Fibroblast of skin of right quadriceps (primary cell): ENCODE data around the gene GOLT1A.

Experiments used
- DNase-seq: peaks from one replicate; pipeline ENCODE4 v3.0.0-alpha.2; 2013

Gene GOLT1A

DNA sequence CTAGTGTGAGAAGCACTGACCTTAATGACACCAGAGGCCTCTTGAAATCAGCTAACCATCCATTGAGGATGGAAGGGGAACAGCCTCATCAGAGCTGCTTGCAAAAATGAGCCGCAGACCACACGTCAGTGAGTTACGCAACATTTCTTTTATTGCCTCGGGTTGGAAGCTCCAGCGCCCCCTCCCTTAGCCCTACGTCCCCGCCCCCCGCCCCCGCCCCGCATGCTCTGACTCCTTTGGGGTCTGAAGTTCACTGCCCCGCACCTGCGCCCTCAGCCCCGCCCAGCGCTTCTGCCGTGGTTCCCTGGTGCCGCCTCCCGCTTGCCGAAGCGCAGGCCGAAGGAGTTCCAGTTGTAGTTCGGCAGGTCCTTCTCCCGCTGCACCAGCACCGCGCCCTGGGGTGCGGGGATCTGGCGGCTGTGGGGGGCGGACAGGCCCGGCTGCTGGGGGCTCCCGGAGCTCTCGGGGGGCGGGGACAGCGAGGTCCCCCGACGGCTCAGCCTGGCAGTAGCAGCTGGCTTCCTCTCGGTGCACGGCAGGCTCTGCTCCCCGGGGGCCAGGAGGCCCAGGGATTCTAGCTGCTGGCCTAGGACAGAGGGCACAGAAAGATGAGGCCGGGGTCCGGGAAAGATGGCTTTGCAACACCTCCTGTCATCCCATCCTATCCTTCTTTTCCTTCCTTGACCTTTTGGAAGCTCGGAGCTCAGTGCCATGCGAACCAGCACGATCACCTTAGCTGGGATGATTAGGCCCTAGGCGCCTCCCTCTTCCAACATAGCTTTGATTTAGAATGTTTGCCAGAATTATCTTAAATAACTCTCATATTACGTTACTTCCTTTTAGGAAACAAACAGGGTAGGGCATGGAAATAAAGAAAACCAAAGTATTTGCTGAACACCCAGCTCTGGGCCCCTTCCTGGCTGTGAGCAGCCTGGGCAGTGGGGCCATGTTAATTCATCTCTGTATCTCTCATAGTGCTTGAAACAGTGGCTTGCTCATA lies 23.3 kb downstream of the GOLT1A start:
- DNase-seq: peak; percentile 65

DNA sequence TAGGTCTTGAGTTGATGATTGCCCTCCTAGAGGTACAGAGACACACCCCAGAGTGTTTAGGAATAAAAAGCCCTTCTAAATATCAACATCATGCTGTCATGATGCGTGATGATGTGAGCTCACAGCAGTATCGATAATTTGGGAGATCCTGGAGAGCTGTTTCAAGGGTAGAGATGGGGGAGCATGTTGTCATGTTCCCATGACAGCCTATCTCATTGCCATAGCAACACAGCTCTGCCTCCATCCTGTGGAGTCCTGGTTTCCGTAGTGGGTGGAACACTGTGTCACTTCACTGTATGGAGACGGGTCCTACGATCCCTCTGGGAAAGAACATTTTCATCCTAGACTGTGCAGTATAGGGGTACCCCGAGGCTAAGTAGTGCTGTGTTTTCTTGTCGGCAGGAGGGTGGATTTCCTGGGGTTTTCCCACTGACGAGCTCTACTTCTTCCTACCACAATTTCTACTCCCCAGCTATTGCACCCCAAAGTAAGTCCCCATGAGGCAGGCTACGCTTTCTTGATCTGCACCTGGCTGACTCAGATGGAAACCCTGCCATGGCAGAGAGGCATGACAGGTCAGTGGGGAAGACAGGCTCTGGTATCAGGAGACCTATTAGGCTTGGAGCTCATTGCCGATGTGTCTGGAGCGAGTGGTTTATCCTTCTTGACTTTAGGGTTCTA lies 24.7 kb downstream of the GOLT1A start:
- DNase-seq: no peak

DNA sequence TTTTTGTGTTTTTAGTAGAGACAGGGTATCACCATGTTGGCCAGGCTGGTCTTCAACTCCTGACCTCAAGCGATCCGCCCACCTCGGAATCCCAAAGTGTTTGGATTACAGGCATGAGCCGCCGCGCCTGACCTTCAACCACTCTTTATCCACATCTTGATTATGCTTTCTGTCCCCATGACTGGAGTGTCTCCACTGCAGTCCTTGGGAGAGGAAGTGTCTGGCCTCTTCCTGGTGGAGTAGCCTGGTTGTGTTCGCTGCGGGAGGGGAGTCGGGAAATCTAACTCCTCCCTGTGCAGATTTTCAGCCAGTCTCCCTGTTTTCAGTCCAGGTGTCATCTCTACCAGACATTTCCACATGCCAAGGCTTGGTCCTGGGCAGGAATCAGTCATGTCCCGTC lies 27.2 kb downstream of the GOLT1A start:
- no peak for DNase-seq

GRCh38 chr1:204181116-204181515 lies 32.7 kb downstream of the GOLT1A start:
- DNase-seq: no peak

GRCh38 chr1:204180133-204180532 lies 33.7 kb downstream of the GOLT1A start:
- no peak for DNase-seq

- DNase-seq: no peak
These were observed 35.1 kb downstream of the GOLT1A start for GRCh38 chr1:204178487-204179281.

DNA sequence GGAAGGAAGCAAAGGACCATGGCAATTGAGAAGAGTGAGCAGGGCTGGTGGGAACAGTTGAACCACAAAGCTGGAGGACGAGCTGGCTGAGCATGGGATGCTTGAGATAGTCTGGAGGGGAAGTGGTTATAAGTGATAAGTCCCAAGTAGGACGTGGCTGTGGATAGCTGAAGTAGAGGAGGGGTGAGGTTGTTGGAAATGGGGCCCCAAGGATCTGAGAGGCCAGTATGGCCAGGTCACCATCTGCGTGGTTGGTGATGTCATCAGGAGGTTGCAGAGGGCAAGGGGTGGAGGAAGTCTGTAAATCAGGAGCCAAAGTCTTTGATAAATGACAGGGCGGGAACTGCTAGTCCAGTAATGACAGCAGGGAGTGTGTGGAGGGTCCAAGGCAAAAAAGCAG lies 36.7 kb downstream of the GOLT1A start:
- DNase-seq: no peak

DNA sequence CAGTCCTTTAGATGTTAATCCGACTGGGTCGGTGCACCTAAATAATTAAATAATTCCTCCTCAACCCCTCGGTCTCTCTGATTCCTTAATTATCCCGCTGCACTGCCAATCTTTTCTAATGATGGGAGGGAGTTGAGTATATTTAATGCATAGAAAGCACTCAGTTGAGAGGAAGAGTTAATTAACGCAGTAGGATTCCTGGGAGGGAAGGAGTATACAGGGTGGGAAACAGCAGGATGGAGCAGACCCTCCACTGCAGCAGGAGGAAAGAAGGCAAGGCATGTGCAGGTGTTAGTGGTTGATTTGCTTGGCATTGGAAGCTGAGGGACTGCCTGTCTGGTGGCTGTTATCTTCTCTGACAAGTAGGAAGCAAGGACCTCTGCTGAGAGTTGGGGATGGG lies 37.7 kb downstream of the GOLT1A start:
- no peak for DNase-seq

- DNase-seq: no peak
These were observed 38.8 kb downstream of the GOLT1A start for GRCh38 chr1:204174958-204175357.

- no peak for DNase-seq
These were observed 41.3 kb downstream of the GOLT1A start for GRCh38 chr1:204172404-204173029.

DNA sequence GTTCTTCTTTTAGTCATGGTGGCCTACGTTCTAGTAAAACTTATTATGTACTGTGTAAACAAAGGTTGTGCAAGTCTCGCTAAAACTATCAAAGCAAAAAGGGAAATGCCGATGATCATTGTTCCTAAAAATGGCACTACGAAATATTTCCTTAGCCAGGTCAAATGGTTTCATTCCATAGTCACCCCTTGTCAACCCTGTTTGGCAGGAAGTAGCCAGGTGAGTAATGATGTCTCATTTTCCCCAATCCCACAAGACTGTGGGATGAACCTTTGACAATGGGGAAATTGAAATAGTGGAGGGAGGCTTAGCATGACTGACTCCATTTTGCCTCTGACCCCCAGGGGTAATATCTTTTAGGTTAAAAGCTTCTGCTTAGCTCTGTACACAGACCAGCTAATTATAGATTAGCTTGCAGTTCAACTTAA lies 42.0 kb downstream of the GOLT1A start:
- DNase-seq: peak; percentile 69

- DNase-seq: no peak
These were observed 43.2 kb downstream of the GOLT1A start for GRCh38 chr1:204170494-204171155.

GRCh38 chr1:204169858-204170257 lies 43.9 kb downstream of the GOLT1A start:
- no peak for DNase-seq

DNA sequence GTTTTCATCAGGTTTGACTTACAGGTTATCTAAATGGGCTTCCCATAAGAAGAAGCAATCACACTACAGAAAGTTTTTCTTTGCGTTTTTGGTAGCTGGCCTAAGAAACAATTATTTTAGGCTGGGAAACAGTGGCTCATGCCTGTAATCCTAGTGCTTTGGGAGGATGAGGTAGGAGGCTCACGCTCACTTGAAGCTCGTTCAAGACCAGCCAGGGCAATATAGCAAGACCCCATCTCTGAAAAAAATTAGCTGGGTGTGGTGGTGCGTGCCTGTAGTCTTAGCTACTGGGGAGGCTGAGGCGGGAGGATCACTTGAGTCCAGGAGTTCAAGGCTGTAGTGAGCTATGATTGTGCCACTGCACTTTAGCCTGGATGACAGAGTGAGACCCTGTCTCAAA lies 46.1 kb downstream of the GOLT1A start:
- no peak for DNase-seq

DNA sequence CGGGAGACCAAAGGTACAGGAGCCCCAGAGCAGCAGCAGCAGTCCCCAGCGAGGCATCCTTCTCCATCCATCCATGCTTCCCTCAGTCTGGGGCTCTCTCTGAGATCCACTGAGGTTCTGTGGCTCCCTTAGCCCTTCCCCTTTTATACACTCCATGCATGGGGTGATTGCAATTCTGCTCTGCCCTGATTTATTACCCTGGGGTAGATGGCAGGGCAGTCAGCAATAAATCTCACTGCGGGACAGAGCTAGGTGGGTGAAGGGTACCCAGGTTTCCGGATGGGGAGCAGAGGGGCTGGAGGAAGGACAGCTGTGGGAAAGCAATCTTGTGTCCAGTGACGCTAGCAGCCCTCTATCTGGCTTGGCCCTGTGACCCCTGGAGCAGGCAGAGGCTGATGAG lies 47.6 kb downstream of the GOLT1A start, which contains the start of gene REN:
Gene REN (minus strand): TSS at position 119 of the 400 bp plus-strand sequence. CDS start 44 bp downstream, at position 75.
- DNase-seq: no peak

DNA sequence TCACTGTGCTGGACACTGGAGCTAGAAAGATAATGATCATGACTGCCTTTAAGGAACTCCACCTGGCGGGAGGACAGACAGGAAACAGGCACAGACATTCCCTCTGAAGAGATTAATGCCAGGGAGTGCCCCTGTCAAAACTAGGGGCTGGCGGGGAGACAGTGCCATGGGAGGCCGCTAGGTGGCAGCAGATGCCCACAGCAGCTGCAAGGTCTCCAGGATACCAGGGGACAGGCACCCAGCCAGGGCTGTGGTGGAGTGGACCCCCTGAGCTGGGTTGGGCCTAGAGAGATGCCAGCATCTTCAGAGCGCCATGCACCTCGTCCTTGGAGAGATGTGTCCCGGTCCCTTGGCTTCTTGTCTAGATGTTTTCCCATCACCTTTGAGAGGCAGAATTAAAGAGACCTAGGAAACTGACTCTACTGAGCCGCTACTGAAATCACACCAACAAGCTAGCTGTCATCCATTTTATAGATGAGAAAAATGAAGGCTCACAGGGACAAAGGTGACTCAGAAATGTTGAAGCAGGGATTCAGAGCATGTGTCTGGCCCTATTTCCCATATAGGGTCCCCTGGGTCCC lies 51.2 kb downstream of the GOLT1A start:
- peak; percentile 60 for DNase-seq

GRCh38 chr1:204161609-204162493 lies 51.9 kb downstream of the GOLT1A start:
- DNase-seq: no peak

DNA sequence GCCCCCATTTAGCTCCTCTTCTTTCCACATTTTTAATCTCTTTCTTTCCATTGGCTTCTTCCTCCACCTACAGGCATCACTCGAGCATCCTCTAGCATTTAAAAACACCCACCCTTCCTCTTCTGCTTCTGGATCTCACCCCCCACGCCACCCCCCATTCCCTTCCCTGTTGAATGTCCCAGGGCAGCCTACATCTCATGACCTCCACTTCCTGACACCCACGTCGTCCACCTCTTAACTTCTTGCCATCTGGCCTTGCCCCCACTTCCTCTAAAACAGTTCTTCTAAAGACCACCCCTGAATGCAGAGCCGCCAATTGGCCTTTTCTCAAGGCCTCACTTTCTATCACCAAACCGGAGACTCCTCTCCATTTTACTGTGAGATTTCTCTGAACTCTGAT lies 55.8 kb downstream of the GOLT1A start:
- no peak for DNase-seq

DNA sequence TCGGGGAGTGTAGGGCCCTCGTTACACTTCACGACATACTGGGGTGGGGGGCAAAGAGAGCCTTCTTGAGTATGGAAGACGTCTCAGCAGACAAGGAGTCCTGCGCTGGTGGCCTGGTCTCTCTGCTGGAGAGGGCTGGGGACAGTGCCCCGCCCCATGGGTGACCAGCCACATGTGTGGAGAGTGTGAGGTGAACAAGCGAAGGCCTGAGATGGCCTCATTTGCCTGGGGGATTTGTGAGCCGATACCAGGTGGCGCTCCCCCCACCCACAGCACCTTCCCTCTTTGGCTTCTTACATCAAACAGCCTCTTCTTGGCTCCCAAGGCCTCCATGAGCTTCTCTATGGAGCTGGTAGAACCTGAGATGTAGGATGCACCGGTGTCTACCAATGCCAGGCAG lies 57.9 kb downstream of the GOLT1A start:
- DNase-seq: no peak

- no peak for DNase-seq
These were observed 59.1 kb downstream of the GOLT1A start for GRCh38 chr1:204154568-204155255.
